Transverse colon (tissue), 4 donors: ENCODE data around the gene CISD2. TPM values are rescaled to one million over a fixed set of nuclear protein-coding genes. Genes with fewer than 3 reads are reported as not detected.

Experiments used
- DNase-seq: peaks from one replicate; pipeline ENCODE4 v3.0.0-alpha.2; 2019
- H3K27ac ChIP-seq, 4 donors: fragments of 200-600 bp; sonication (generic); 2 replicates each; pipeline ENCODE4 v1.5.1; 2016 to 2018; ENCODE audit warnings: inconsistent platforms in 4 of 4
- H3K27me3 ChIP-seq: fragments of 200-600 bp; sonication (generic); 2 replicates; pipeline ENCODE4 v1.5.1; 2017; ENCODE audit warnings: inconsistent platforms
- H3K36me3 ChIP-seq, 4 donors: fragments of 200-600 bp; sonication (generic); 2 replicates each; pipeline ENCODE4 v1.5.1; 2017 to 2019; ENCODE audit warnings: inconsistent platforms in 4 of 4
- H3K4me1 ChIP-seq, 4 donors: fragments of 200-600 bp; sonication (generic); 2 replicates each; pipeline ENCODE4 v1.5.1; 2017 to 2020; ENCODE audit warnings: inconsistent platforms in 4 of 4
- H3K4me3 ChIP-seq, 4 donors: fragments of 200-600 bp; sonication (generic); 1 replicate in 1 of 4; 2 replicates in 3 of 4; pipeline versions ENCODE4 v1.5.1 to v1.6.1; 2017 to 2019; ENCODE audit warnings: inconsistent platforms in 4 of 4
- H3K9me3 ChIP-seq, 2 donors: fragments of 200-600 bp; sonication (generic); 2 replicates each; pipeline ENCODE4 v1.5.1; 2017 to 2019; ENCODE audit warnings: inconsistent platforms in 2 of 2
- EP300 ChIP-seq: sonication (generic); formaldehyde crosslinking; IDR thresholded peaks from one replicate; pipeline ENCODE4 v1.6.1; 2017; ENCODE audit warnings: antibody characterized with exemption, low read depth
- POLR2A ChIP-seq: fragments of 450-650 bp; IDR thresholded peaks from one replicate; pipeline ENCODE4 v1.6.1; 2016; ENCODE audit warnings: antibody characterized with exemption, mild to moderate bottlenecking, moderate library complexity
- POLR2AphosphoS5 ChIP-seq, 3 donors: sonication (generic); formaldehyde crosslinking; IDR thresholded peaks; one replicate each; pipeline ENCODE4 v1.6.1; 2016; ENCODE audit warnings: antibody characterized with exemption in 3 of 3
- WGBS, 2 donors: methylation state at CpG; one replicate each; pipeline ENCODE4 v1.1.5; 2018; ENCODE audit warnings: low coverage in 1 of 2; 5-methylcytosine and 5-hydroxymethylcytosine counted together
- in situ Hi-C, 4 donors: fragments of 200-750 bp; cut with MboI; loops; one replicate each; pipeline versions ENCODE4 v1.15.0 to v1.15.1; 2017; ENCODE audit warnings: low sequenced_read_pairs in 3 of 4, low pct_ligation_motif_present in 1 of 4, low pct_unique_long_range_greater_than_20kb in 1 of 4
- intact Hi-C: fragments of 100-400 bp; cut with DNase I; formaldehyde crosslinking; loops from one replicate; pipeline ENCODE4 v1.15.1; 2023; ENCODE audit warnings: low total_unique reads
- total RNA-seq, 4 donors: library from RNA; depleted of rRNA; stranded (reverse); fragments of >200 nt; gene quantifications; one replicate each; pipeline ENCODE4 v1.1.0, GENCODE V29; 2016
- TF ChIP-seq, protein P1 (sequence below), 5 experiments: fragments of 200-600 bp in 3 of 5; fragments of 450-650 bp in 2 of 5; sonication (generic) in 3 of 5; IDR thresholded peaks; 1 replicate in 2 of 5; 2 replicates in 3 of 5; pipeline ENCODE4 v1.5.1; 2016 to 2017; ENCODE audit warnings: antibody characterized with exemption in 5 of 5, inconsistent platforms in 3 of 5, mild to moderate bottlenecking in 2 of 5, moderate library complexity in 1 of 5

CISD2 gene
- total RNA-seq, 4 donors from 2014 or later, result 1.2 to 13.9 (median 10.8) TPM

DNA sequence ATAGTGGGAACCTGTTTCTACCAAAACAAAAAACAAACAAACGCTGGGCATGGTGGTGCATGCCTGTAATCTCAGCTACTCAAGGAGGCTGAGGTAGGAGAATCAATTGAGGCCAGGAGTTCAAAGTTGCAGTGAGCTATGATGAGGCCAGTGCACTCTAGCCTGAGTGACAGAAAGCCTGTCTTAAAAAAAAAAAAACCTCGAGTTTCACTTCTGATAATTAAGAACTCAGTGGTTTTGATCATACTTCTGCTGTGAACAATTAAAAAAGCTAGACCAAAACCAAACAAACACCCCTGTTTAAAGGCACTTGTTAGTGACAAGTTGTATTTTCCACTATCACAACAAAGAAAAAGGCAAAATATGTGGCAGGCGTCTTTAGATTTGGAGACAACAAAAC, 26.4 kb upstream of the CISD2 start:
- no peak overlapping the region for H3K27ac ChIP-seq
- in situ Hi-C loops (loop anchor here in 1 of 4 donors (25.0 kb wide), 1 partner anchor 170 kb away; the partner anchor contains the start of gene SLC9B1), intact Hi-C loops (no loop called here)
- DNase-seq, result no peak
- TF ChIP-seq POLR2A, result no peak
- TF ChIP-seq POLR2AphosphoS5 (IDR thresholded peaks at IDR 0.05), result no peak
- no peak for TF ChIP-seq EP300
- TF ChIP-seq, protein P1, sequence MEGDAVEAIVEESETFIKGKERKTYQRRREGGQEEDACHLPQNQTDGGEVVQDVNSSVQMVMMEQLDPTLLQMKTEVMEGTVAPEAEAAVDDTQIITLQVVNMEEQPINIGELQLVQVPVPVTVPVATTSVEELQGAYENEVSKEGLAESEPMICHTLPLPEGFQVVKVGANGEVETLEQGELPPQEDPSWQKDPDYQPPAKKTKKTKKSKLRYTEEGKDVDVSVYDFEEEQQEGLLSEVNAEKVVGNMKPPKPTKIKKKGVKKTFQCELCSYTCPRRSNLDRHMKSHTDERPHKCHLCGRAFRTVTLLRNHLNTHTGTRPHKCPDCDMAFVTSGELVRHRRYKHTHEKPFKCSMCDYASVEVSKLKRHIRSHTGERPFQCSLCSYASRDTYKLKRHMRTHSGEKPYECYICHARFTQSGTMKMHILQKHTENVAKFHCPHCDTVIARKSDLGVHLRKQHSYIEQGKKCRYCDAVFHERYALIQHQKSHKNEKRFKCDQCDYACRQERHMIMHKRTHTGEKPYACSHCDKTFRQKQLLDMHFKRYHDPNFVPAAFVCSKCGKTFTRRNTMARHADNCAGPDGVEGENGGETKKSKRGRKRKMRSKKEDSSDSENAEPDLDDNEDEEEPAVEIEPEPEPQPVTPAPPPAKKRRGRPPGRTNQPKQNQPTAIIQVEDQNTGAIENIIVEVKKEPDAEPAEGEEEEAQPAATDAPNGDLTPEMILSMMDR (IDR thresholded peaks at IDR 0.05), result no peak
- no peaks in the 10 kb centered on the region for H3K9me3 ChIP-seq
- H3K27me3 ChIP-seq, result no peaks in the 10 kb centered on the region
- no peaks in the 10 kb centered on the region for H3K4me1 ChIP-seq
- WGBS, 2 donors, result 80 to 86% methylated on average over 1 to 3 of the region's 3 CpGs
- no peak overlapping the region for H3K4me3 ChIP-seq
- H3K36me3 ChIP-seq, result no peaks in the 10 kb centered on the region

DNA sequence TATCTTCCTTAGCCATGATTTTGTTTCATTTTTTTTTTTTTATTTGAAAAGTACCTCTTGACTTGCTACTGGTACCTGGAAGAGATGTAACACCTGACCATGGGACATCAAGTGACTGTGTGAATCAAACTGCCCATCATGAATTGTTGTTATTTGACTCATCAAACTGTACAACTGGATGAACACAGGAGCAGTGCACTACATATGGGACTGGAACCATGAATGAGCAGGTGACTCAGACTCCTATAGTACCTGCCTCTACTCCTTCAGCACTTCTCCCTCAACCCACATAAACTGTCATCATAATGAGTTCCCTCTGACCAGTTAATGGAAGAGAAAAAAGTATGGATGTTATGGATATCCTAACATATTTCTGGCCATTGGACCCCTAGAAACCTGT, 25.5 kb upstream of the CISD2 start:
- intact Hi-C loops, result no loop called here
- TF ChIP-seq POLR2A (no peak), POLR2AphosphoS5 (IDR thresholded peaks at IDR 0.05) (no peak), EP300 (no peak)
- TF ChIP-seq, protein P1 (IDR thresholded peaks at IDR 0.05), result no peak
- no peak for DNase-seq

DNA sequence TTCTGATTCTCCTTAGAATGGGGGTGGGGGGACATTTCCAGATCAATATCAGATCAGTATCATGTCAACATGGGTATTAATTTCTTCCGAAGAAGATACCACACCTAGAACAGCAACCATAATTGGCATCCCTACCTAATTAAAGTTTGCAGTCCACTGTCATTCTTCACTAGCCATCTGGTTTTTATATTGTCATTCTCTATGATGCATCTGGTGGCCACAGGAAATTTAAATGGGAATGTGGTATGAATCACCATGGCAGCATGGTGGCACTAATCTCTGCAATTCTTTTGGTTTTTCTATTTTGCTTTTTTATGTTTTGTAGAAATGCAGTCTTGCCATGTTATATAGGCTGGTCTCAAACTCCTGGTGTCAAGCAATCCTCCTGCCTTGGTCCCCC, 24.9 kb upstream of the CISD2 start:
- no peaks in the 10 kb centered on the region for H3K4me1 ChIP-seq
- H3K27me3 ChIP-seq, result no peaks in the 10 kb centered on the region
- H3K27ac ChIP-seq, result no peak overlapping the region
- in situ Hi-C loops (loop anchor here in 1 of 4 donors (25.0 kb wide), 1 partner anchor 168 kb away; the partner anchor contains the start of gene SLC9B1), intact Hi-C loops (no loop called here)
- no peaks in the 10 kb centered on the region for H3K36me3 ChIP-seq
- WGBS, 2 donors, result 97 to 100% methylated on average over 1 of the region's 1 CpG
- H3K9me3 ChIP-seq, result no peaks in the 10 kb centered on the region
- no peak for DNase-seq
- no peak overlapping the region for H3K4me3 ChIP-seq
- TF ChIP-seq POLR2A, result no peak
- TF ChIP-seq, protein P1 (IDR thresholded peaks at IDR 0.05), result no peak

More for the DNA sequence above, 25.5 kb upstream of the CISD2 start:
- no peaks in the 10 kb centered on the region for H3K4me1 ChIP-seq
- no peak overlapping the region for H3K4me3 ChIP-seq
- no peaks in the 10 kb centered on the region for H3K9me3 ChIP-seq
- no peaks in the 10 kb centered on the region for H3K27me3 ChIP-seq
- no peaks in the 10 kb centered on the region for H3K36me3 ChIP-seq
- in situ Hi-C loops, result loop anchor here in 1 of 4 donors (25.0 kb wide), 1 partner anchor 169 kb away; the partner anchor contains the start of gene SLC9B1
- no peak overlapping the region for H3K27ac ChIP-seq

DNA sequence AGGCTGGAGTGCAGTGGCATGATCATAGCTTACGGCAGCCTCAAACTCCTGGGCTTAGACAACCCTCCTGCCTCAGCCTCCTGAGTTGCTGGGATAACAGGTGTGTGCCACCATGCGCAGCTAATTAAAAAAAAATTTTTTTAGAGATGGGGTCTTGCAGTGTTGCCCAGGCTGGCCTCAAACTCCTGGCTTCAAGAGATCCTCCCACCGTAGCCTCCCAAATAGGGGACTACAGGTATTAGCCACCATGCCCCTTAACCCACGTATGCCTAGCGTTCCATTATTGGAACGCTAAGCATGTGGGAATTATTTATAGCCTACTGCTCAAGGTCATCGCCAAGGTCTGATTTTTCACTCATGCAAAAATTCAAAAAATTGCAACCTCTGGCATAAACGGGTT, 21.1 kb upstream of the CISD2 start:
- Histone ChIP-seq H3K36me3 (no peaks in the 10 kb centered on the region), H3K9me3 (no peaks in the 10 kb centered on the region), H3K27me3 (no peaks in the 10 kb centered on the region), H3K27ac (no peak overlapping the region), H3K4me1 (peaks cover 0 to 4% (median 0%) of the 10 kb centered on the region in 4 donors), H3K4me3 (no peak overlapping the region)
- WGBS, 2 donors, result 96 to 100% methylated on average over 4 to 8 of the region's 8 CpGs
- in situ Hi-C loops, result loop anchor here in 1 of 4 donors (25.0 kb wide), 1 partner anchor 165 kb away; the partner anchor contains the start of gene SLC9B1
- TF ChIP-seq EP300, result no peak
- TF ChIP-seq, protein P1 (IDR thresholded peaks at IDR 0.05), result no peak
- TF ChIP-seq POLR2A, result no peak
- TF ChIP-seq POLR2AphosphoS5 (IDR thresholded peaks at IDR 0.05), result no peak
- intact Hi-C loops, result no loop called here
- no peak for DNase-seq
